Uterus (tissue), 2 donors: ENCODE results near the gene NAP1L4.

Experiments used
- CTCF ChIP-seq, 4 experiments: fragments of 200-600 bp in 2 of 4; fragments of 450-650 bp in 2 of 4; sonication (generic) in 2 of 4; IDR thresholded peaks; one replicate each; pipeline ENCODE4 v1.5.1; 2016 to 2019; ENCODE audit warnings: antibody characterized with exemption in 4 of 4, mild to moderate bottlenecking in 2 of 4, moderate library complexity in 1 of 4
- POLR2A ChIP-seq, 2 donors: fragments of 450-650 bp; IDR thresholded peaks; one replicate each; pipeline ENCODE4 v1.6.1; 2016; ENCODE audit warnings: antibody characterized with exemption in 2 of 2, mild to moderate bottlenecking in 1 of 2, moderate library complexity in 1 of 2

GRCh38 chr11:3004481-3004880, 12.4 kb upstream of the NAP1L4 start:
- TF ChIP-seq CTCF (IDR thresholded peaks at IDR 0.05): no peak
- no peak for TF ChIP-seq POLR2A (IDR thresholded peaks at IDR 0.05)
